Right hindlimb (tissue), 1 donor: ENCODE data around the gene DMP1.
"Not testable (repeated sequence)": the region's sequence is repeated elsewhere in the genome, so short reads cannot be mapped to it uniquely, and the experiment has no call there.

ENCODE experiments used
- DNase-seq: peaks from one replicate; pipeline ENCODE4 v3.0.0-alpha.2; 2018

Gene DMP1

DNA sequence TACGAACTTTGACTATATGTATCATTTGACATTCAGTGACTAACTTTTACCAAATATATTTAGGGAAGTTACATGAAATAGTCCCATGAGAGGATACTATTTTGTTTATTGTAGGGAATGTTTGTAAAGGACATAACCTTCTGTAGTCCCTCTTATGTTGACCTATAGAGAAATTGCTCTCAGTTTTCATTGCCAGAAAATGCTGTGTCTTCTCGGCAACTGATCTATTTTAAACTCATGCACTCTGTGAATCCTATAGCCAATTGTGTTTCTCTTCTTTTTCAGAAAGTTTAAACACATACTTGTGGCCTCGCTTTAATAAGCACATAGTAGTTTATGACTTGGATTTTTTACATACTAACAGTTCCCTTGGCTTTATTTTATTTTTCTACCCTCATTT lies 38.2 kb downstream of the DMP1 start:
- DNase-seq, result no peak

DNA sequence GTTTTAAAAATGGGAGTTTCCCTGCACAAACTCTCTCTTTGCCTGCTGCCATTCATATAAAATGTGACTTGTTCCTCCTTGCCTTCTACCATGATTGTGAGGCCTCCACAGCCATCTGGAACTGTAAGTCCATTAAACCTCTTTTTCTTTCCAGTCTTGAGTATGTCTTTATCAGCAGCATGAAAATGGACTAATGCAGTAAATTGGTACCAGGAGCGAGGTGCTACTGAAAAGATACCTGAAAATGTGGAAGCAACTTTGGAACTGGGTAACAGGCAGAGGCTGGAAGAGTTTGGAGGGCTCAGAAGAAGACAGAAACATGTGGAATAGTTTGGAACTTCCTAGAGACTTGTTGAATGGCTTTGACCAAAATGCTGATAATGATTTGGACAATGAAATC lies 40.9 kb downstream of the DMP1 start:
- not testable (repeated sequence) for DNase-seq

GRCh38 chr4:87692060-87692459 lies 42.0 kb downstream of the DMP1 start:
- not testable (repeated sequence) for DNase-seq

DNA sequence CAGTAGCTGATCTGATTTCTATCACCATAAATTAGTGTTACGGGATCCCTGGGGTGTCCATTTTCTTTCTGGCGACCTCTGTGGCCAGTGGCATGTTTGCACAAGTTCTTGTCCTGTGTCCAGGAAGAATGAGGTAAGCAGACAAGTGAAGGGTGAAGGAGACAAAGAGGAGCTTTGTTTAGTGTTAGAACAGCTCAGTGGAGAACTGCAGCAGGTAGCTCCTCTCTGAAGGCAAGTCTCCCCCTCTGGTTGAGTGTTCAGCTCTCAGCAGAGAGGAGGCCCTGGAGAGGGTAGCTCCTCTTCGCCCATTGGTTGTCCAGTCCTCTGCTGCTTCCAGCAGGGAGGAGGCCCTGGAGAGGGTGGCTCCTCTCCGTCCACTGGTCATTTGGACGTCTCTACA lies 47.2 kb downstream of the DMP1 start:
- DNase-seq, result no peak

- no peak for DNase-seq
Observed at GRCh38 chr4:87697945-87698344, 47.9 kb downstream of the DMP1 start.

GRCh38 chr4:87698394-87698793 lies 48.3 kb downstream of the DMP1 start:
- no peak for DNase-seq

DNA sequence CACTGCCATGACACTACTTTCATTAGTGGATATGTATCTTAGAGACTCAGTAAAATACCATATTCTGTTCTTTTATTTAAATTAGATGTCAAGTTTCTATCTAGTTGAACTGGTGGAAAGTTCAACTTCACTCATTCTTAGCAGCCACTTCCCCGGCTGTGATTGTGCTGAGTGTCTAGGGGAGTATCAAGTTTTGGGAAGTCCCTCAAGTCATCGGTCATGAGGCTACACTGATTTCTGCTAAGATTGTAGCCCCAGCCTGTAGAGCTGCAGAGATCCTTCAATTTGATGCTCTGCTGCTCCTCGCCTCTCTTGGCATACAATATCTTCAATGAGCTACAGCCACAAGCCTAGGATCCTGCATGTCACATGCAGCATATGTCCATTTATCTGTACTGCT lies 53.9 kb downstream of the DMP1 start:
- DNase-seq, result no peak

DNA sequence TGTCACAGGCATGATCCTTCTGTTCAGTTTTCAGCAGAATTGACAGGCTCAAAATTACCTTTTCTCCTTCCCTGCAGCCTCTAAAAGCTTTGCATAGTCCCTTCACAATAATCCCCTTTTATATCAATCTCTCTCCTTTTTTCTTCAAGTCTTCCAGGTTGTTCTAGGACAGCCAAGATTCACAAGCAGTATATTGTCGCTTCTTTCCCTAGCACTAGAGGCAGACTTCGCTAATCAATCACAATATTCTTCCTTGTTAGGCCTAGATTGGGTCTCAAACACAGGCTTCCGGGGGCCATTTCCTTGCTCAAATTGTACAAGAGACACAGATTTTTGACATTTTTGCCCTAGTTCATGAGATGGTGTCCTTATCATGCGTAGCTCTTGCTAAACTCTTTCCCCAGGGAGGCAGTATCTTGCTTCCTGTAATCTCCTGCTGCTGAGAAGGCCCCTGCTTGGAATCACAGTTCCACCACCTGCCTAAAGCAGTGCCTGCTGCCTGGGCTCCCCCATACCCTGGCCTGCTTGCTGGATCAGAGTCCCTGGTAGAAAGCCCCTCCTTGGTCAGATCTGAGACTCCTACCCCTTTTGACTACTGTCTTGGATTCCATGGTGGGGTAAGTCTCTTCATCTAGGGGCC lies 57.3 kb downstream of the DMP1 start:
- DNase-seq, result no peak
